Measurements from ENCODE around the gene SSTR1. TPM values are rescaled to one million over a fixed set of nuclear protein-coding genes. Genes with fewer than 3 reads are reported as not detected.

Gene SSTR1
- total RNA-seq, 1 donor from 2014 or later, result 4.4 TPM

GRCh38 chr14:38257507-38257906 is 49.8 kb downstream of the SSTR1 start:
- H3K27me3 Mint-ChIP-seq, result peaks cover 70% of the 10 kb centered on the region
- H3K27ac Mint-ChIP-seq, result no peak overlapping the region
- H3K36me3 Mint-ChIP-seq (ENCODE audit: insufficient read depth), result no peaks in the 10 kb centered on the region
- no peak overlapping the region for H3K4me3 Mint-ChIP-seq (ENCODE audit: low read depth)
- H3K9me3 Mint-ChIP-seq (ENCODE audit: low read depth), result peaks cover 12% of the 10 kb centered on the region
- peaks cover 1% of the 10 kb centered on the region for H3K4me1 Mint-ChIP-seq (ENCODE audit: low read depth)
- DNase-seq (ENCODE audit: low spot score, unreplicated experiment), result no peak
- no peak for TF ChIP-seq CTCF (IDR thresholded peaks at IDR 0.05; ENCODE audit: unreplicated experiment)

DNA sequence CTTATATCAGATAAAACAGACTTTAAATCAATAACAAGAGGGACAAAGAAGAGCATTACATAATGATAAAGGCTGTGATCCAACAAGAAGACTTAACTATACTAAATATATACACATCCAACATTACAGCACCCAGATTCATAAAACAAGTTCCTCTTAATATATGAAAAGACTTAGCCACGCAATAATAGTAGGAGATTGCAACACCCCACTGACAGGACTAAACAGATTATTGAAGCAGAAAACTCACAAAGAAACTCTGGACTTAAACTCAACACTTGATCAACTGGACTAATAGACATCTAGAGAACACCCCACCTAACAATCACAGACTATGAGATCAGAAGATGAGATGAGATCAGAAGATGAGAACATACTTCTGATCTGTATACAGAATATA is 53.9 kb downstream of the SSTR1 start:
- peaks cover 44% of the 10 kb centered on the region for H3K27me3 Mint-ChIP-seq
- no peaks in the 10 kb centered on the region for H3K36me3 Mint-ChIP-seq (ENCODE audit: insufficient read depth)
- no peak overlapping the region for H3K4me3 Mint-ChIP-seq (ENCODE audit: low read depth)
- no peak for DNase-seq (ENCODE audit: low spot score, unreplicated experiment)
- H3K27ac Mint-ChIP-seq, result no peak overlapping the region
- TF ChIP-seq CTCF (IDR thresholded peaks at IDR 0.05; ENCODE audit: unreplicated experiment), result no peak
- no peaks in the 10 kb centered on the region for H3K4me1 Mint-ChIP-seq (ENCODE audit: low read depth)
- H3K9me3 Mint-ChIP-seq (ENCODE audit: low read depth), result peaks cover 26% of the 10 kb centered on the region

Other genes starting within 250 kb of the SSTR1 start
- 0.17 and 0.24 TPM in 2 replicates for gene CLEC14A, start 48.2 kb downstream of the SSTR1 start, total RNA-seq

Data from progenitor cell of endocrine pancreas (in vitro differentiated cells).